Endometrium (tissue), 2 donors: Measurements from ENCODE around the gene FBXO41.
"Not testable (repeated sequence)": the region's sequence is repeated elsewhere in the genome, so short reads cannot be mapped to it uniquely, and the experiment has no call there.

ENCODE experiments used
- FAIRE-seq: peaks from 2 replicates; lab custom pipeline; 2012; peaks lifted over from hg19 to GRCh38; lab: Jason Lieb, UNC
- donor health status: control.
- donor health status: control.

Gene FBXO41

DNA sequence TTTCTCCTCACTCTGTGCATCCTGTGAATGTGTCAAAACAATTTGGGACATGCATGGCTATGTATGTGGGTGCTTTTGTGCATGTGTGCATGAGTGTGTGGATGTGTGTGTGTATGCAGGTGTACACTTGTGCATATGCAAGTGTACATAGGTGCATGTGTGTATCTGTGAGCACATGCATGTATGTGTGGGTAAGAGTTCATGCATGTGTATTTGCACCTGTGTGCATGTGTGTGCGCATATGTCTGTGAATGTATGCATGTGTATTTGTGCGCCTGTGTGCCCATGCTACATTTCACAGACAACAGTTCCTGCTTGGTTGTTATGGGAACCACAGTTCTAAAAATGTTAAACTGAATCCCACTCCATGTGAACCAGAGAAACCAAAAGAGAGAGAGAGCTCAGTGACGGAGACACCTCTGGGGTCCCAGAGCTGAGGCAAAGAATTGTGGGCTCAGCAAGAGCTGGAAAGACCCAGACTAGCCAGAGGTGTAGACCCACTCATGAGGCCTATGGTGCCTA, 1.9 kb upstream of the FBXO41 start:
- FAIRE-seq, result no peak

DNA sequence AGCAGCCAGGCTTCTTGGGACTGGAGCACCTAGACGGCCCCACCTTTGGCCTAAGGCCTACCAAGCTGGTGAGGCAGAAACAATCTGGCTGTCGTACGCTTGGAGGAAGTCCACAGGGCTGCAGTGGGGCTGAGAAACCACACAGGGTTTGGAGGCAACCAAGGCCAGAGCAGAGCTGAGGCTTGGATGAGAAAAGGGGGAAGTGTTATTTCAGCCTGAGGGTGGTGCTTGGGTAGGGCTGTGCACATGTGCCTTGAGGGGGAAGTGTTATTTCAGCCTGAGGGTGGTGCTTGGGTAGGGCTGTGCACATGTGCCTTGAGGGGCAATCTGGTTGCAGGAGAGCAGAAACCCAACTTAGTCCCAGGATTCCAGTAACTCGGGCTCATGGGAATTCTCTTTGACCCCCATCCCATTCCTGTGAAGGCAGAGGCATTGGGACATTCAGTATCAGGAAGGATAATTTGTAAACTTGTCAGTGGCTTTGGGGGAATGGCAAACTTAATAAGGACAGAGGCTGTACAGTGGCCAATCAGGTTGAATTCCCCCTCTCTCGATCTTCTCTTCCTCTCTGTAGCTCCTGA, 971 bp upstream of the FBXO41 start:
- no peak for FAIRE-seq

DNA sequence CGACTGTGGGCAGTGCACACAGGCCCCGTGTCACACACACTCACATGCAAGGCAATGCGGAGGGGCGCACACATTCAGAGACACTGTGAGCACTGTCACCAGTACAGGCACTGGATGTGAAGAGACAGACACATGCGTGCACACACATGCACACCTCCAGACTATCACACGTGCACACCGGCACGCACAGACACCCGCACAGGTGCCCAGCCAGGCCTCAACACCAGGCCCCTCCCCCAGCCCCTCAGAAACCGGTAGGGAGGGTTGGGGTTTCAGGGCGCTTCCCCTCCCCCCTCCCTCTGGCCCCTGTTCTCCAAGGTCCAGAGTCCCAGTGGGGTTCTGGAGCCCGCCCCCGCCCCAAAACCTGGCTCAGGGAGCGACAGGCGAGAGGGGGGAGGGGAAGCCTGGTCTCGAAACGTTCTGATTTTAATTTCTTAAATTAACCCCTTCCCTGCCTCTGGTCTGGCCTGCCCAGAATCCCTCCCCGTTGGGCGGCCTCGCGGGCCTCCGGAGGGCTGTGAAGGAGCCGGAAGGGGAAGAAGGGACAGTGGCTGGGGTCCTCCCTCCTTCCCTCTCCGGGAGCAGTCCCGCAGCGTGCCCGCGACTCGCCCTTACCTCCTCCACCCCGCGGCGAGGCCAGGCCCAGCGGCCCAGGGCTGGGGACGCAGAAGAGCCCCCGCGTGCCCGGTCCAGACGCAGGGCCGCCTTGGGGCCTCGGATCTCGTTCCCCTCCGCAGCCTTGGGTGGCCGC, 558 bp downstream of the FBXO41 start:
- no peak for FAIRE-seq

DNA sequence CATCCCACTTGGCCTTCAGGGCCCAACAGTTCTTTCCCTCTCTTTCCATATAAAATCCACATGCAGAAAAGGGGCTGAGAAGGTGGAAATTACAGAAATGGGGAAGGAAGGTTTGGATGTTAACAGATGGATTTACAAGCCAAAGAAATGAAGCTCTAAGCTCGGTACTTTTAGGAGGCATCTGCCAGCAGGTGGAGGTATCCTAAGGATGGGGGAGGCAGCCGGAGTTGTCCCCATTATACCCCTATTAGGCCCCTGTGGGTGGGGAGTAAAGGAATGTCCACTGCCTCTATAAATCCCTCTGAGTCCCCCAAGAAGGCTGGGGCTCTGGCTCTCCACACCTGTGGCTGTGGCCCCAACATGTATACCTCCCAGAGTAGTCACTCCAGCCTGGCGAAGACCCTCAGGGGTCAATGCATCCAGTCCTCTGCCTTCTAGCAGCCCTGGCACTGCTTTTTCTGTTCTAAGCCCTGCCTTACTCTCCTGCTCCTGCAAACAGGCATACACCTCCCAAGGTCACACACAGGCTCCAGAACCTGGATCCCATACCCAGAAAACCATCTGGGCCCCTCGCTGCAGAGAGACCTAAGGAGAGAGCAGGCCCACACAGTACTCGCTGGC, 1.2 kb downstream of the FBXO41 start:
- FAIRE-seq, result no peak

DNA sequence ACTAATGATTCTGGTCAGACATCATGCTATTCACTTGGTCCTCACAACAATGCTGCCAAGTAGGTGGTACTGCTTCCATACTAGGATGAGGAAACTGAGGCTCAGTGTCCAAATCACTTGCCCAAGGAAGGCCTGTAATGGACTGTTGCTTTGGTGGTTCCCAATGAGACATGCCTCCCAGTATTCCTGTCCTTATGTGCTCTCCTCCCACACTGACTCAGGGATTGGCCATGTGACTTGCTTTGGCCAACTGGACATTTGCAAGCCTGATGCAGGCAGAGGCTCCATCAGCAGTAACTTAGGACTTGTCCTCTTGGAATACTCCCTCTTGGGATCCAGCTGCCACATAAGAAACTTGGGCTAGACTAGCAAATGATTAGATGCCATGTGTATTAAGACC, 3.0 kb downstream of the FBXO41 start:
- no peak for FAIRE-seq

DNA sequence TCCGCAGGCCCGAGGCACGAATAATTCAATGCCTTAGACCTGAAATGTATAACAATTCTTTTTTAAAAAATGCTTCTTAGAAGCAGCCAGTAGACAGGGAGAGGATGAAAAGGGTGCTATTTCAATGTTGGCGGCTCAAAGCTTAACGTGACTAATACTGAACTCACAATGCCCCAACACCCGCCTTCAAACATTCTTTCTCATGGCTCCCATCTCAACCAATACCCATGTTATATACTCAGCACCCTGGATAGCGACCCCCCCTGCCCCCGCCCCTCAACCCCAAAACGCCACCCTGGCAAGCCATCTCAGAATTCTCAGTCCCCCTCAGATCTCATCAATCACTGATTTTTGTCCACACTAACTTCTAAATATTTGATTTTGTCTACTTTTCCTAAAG, 4.4 kb downstream of the FBXO41 start:
- FAIRE-seq, result no peak

DNA sequence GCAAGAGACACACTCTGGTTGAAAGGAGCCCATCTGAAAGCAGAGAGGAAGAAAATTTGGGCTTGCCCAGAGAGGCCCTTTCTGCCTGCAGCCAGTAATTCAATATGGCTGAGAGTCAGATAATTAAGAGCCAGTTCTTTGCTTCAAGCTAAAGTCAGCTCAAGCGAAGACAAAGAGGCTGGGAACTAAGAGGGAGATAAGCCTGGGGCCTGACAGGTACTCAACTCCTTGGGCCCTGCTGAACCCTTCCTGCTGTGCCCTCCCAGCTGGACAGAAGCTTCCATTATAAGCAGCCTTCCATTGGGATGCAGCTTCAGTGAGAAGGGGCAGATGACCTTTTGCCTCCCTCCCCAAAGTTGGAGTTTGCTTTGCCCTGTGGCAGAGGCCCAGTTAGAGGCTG, 12.0 kb downstream of the FBXO41 start:
- FAIRE-seq, result no peak

DNA sequence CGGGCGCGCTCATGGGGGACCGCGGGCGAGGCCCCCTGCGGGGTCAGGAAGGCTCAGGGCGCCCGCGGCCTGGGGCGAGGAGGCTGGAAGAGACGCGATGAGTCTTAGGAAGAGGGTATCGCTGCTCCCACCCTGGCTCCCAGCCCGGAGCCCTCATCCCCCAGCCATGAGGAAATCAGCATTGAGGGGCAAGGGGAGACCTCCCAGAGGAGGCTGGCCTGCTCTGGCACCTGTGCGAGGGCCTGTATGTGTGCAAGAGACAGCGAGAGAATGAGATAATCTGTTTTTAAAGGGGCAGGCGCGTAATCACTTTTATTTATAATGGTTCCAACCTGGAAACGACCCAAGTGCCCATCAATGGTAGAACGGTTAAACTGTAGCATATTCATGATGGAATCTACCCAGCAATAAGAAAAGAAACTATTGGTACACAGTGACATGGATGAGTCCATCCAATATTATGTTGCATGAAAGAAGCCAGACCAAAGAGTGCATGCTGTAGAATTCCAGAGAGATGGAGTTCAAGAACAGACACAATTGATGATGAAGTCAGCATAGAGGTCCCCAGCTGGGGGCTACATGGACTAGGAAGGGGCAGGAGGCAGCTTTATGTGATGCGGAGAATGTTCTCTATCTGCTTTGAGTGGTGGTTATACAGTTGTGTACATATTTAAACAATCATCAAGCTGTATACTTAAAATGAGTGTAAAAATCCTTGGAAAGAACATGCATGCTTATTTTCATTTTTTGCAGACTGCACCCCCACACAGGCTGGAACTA, 14.4 kb downstream of the FBXO41 start:
- no peak for FAIRE-seq

DNA sequence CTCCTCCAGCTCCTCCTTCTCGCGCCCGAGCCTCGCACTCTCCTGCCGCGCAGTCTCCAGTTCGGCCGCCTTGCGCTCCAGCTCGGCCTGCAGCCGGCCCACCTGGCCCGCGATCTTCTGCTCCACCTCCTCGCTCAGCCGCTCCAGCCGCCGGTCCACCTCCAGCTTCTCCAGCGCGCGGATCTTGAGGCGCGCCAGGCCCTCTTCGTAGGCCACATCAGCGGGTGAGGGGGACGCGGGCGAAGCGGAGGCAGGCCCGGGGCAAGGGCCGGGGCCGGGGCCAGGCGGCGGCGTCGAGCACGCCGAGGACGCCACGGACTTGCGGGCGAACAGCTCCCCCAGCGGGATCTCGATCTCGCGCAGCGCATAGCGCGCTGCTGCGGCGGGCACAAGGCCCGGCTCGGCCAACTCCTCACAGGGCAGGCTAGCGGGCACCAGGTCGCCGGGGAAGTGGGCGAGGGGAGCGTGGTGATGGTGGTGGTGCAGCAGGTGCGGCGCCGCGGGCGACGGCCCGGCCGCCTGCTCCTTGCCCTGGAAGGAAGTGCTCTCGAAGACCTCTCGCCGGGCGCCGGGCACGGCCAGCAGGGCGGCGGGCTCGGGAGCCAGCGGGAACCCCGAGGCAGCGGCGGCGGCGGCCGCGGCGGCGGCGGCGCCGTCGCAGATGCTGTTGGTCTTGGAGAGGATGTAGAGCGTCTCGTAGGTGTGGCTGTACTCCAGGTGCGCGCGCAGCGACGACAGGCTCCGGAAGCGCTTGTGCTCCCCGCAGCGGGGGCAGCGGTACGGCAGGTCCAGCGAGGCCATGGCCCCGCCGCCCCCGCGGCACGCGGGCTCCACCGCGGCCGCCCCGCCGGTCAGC, 15.2 kb downstream of the FBXO41 start:
- no peak for FAIRE-seq

DNA sequence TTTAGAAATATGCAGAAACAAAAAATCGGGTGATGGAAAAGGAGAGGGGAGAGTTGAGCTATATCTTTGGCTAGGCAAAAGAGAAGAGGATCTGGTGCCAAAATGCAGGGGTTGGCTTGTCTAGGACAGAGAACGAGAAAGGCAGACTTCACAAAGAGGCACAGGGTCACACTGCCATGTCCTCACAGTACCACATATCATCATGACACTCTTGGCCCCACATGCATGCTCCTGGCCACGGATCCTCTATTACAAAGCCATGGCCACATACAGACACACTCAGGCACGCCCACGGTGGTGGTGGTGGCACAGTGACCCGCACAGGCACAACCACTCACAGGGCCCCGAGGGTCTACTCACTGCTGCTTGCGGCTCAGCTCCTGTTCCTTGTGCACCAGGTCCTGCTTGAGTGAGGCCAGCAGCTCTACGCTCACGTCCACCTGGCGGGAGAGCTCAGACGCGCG, 15.9 kb downstream of the FBXO41 start:
- FAIRE-seq, result no peak

DNA sequence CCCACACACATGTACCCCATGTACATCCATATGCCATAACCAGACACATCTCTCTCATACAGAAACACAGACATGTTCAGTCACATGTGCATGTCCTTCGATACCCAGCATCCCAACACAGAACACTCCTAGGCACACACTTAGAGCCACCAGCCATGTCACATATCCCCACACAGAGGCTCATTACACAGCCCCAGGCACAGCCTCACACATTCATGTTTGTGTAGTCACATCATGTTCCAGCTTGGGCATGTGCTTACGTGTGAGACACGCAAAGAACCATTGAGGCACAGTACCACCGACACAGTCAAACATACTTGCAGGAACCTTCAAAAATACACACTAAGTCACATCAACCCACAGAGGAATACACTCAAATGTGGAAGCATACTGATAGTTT, 17.3 kb downstream of the FBXO41 start:
- FAIRE-seq, result no peak

DNA sequence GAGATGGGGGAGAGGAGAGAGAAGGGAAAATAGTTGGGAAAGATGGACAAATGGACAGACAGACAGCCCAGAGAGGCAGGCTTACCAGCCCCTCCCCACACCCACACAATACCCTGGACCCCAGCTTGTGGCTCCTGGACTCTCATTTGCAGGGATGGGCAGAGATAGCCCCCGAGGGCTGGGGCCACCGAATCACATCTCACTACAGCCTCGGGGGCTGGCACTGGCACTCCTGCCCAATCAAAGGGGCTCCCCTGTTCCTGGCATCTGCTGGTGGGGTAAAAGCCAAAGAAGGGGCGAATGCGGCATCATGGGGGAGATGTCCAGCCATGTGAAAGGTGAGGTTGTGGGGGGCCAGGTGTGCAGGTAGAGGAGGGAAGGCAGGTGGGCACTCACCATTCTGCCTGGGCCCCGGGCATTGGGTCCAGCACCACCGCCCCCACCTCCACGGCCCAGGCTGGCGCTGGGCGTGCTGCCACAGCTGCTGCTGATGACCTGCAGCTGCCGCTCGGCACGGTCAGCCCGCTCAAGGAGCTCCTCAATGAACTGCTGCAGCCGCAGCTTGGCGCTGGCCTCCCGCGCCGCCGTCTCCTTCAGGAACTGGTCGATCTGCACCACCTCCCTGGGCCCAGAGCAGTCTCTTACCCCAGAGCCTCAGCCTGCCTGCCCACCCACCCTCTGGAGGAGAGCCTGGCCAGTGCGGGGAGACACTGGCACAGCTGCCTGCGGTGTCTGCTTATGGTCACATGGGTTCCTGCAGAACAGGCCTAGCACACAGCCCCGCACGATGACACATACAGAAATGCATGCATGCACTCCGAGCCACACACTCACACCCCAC, 18.0 kb downstream of the FBXO41 start:
- FAIRE-seq, result no peak

DNA sequence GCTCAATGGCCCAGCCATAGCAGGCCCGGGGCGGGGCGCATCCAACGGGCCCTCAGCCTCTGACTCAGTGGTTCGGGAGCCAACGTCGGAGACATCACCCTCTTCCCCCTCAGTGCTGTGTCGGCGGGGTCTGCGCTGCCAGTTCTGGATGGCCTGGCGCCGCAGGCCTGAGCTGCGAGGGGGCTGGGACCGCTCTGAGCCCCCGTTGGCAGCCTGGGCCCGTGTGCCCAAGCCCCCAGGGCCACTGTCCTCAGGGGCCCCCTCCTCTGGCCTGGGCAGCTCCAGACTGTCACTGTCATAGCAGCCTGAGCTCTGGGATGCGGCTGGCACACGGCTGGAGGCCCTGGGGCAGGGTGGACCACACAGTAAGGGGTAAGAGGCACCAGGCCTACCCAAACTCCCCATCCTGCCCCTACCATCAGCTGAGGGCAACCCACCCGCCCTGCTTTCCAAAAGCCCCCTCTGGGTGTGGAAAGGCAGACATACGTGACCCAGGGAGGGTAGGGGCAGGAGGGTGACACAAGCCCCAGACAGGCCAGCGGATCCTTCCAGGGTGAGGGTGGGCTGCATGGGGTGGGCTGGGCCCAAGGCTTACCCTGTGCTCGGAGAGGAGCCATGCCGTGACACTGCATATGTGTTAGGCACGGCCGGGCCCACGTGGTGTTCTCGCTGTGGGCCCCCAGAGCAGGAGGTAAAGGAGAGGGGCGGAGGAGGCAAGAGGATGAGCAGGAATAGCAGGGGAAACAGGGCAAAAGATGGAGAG, 18.8 kb downstream of the FBXO41 start:
- FAIRE-seq, result no peak

DNA sequence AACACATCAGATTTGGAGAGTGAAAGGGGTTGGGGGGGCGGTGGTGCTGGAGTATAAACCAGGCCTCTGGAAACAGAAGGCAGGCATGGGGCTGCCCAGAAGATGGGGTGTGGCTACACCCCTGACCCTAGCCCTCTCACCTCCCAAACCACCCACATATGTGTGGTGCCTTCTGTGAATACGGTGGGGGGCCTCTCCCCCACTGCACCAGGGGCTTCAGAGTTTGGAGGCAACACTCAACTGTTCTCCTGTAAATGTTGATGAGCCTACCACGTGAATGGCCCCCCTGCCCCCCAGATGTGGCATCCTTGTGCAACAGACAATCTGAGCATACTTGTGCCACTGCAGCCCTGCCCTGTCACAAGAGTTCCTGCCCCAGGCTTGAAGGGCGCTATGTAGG, 19.5 kb downstream of the FBXO41 start:
- FAIRE-seq, result no peak

DNA sequence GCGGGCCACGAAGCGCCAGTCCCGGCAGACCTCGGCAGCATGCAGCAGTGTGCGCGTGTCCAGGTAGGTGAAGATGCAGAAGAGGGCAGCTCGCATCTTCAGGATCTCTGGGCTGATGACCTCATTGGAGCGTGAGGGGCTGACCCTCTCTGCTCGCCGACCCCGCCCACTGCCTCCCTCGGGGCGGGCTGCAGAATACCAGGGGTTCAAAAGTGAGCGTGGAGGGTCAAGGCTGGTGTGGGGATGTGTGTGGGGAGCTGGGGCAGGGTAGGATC, 20.0 kb downstream of the FBXO41 start:
- FAIRE-seq, result no peak

DNA sequence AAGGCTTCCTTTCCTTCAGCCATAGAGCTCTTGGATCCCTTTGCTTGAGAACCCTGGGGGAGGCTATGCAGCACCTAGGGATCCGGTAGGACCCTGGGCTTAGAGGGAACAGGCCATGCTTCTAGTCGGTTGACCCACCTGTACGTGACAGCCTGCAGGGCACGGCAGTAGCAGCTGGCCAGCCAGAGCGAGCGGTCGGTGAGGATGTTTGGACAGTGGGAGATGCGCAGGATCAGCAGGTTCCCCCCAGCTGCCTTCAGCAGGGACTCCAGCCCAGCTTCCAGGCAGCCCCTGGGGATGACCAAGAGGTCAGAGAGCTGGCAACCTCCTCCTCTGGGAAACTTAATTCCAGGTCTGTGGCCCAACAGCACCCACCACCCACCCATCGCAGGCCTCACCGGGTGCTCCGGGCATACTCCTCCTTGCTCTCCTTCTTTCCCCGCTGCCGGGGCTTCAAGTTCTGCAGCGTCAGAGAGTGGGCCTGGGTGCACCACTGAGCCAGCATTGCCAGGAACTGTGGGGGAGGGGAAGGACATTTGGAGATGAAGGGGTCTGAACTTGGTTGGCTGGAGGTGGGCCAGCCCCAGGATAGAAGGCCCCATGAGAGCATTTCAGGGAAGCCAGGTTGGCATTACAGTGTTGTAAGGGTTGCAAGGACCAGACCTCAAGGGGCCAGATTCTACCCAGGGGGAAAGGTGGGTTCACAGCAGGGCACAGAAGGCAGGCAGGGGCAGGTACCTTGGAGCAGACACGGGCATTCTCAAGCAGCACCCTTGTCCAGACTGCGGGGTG, 20.5 kb downstream of the FBXO41 start:
- FAIRE-seq, result no peak

DNA sequence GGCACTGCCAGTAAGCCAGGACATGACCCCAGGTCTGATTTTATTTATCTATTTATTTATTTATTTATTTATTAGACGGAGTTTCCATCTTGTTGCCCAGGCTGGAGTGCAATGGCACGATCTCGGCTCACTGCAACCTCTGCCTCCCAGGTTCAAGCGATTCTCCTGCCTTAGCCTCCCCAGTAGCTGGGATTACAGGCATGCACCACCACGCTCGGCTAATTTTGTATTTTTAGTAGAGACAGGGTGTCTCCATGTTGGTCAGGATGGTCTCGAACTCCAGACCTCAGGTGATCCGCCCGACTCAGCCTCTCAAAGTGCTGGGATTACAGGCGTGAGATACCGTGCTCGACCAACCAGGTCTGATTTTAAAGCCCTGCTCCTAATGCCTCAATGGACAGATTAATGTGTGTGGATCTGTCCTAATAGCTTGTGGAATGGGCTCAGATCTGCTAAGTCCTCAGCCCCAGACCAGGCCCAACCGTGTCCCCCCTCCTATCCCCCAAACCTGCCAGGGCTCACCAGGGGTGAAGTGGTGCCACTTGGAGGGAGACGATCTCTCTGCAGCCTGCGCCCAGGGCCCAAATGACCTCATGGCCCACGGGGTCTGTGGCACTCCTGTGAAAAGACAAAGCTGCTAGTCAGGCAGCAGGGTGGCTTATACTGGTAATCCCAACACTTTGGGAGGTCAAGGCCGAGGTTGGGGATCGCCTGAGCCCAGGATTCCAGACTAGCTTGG, 21.4 kb downstream of the FBXO41 start:
- FAIRE-seq, result not testable (repeated sequence)

DNA sequence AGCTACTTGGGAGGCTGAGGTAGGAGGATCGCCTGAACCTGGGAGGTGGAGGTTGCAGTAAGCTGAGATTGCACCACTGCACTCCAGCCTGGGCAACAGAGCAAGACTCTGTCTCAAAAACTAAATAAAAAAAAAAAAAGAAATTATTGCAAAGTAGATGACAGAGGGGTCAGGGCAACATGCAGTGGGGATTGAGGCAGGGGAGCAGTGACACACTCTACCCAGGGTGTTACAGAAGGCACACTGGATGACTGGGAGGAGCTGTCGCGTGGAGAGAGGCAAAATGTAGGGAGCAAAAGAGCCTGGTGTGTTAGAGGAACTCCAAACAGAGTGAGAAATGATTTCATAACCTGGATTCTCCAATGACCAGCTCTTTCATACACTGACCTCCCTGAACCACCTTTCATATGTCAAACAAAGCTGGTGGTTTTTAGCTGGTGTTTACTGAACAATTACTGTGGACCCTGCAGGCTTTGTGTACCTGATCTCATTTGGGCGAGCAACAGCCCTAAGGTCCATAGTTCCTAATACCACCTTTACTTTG, 22.1 kb downstream of the FBXO41 start:
- no peak for FAIRE-seq
